NCI-H2196 (cell line): Measurements from ENCODE around the gene SRPK3.
"Not testable (repeated sequence)": the region's sequence is repeated elsewhere in the genome, so short reads cannot be mapped to it uniquely, and the experiment has no call there.

Experiments used
- DNase-seq: peaks from one replicate; lab custom pipeline; 2025; ENCODE audit not compliant: unreplicated experiment; lab: John Stamatoyannopoulos, UW

The SRPK3 gene

GRCh38 chrX:153804621-153805020 lies 23.8 kb downstream of the SRPK3 start:
- no peak for DNase-seq

GRCh38 chrX:153805436-153805835 lies 24.6 kb downstream of the SRPK3 start:
- no peak for DNase-seq

- DNase-seq, result no peak
Measured at GRCh38 chrX:153806999-153807575, 26.2 kb downstream of the SRPK3 start.

GRCh38 chrX:153807976-153808375 lies 27.1 kb downstream of the SRPK3 start:
- no peak for DNase-seq

GRCh38 chrX:153812220-153812619 lies 31.4 kb downstream of the SRPK3 start:
- DNase-seq, result no peak

GRCh38 chrX:153813161-153813560 lies 32.3 kb downstream of the SRPK3 start:
- DNase-seq, result no peak

GRCh38 chrX:153814591-153815315 lies 33.9 kb downstream of the SRPK3 start:
- DNase-seq, result no peak

GRCh38 chrX:153816831-153817690 lies 36.2 kb downstream of the SRPK3 start:
- DNase-seq, result no peak

GRCh38 chrX:153818064-153818463 lies 37.2 kb downstream of the SRPK3 start:
- not testable (repeated sequence) for DNase-seq

GRCh38 chrX:153818571-153819383 lies 37.9 kb downstream of the SRPK3 start:
- peak; percentile 52 for DNase-seq

- DNase-seq, result no peak
Measured at GRCh38 chrX:153819384-153820040, 38.7 kb downstream of the SRPK3 start.

- no peak for DNase-seq
Measured at GRCh38 chrX:153820601-153821000, 39.8 kb downstream of the SRPK3 start.

GRCh38 chrX:153821066-153821465 lies 40.2 kb downstream of the SRPK3 start:
- no peak for DNase-seq

- no peak for DNase-seq
Measured at GRCh38 chrX:153824348-153824747, 43.5 kb downstream of the SRPK3 start.

GRCh38 chrX:153825042-153825441 lies 44.2 kb downstream of the SRPK3 start:
- DNase-seq, result no peak

- no peak for DNase-seq
Measured at GRCh38 chrX:153827016-153827415, 46.2 kb downstream of the SRPK3 start.

- no peak for DNase-seq
Measured at GRCh38 chrX:153827903-153828302, 47.1 kb downstream of the SRPK3 start.

GRCh38 chrX:153828308-153828707 lies 47.5 kb downstream of the SRPK3 start:
- DNase-seq, result no peak

- no peak for DNase-seq
Measured at GRCh38 chrX:153828723-153829548, 48.1 kb downstream of the SRPK3 start.

GRCh38 chrX:153829549-153829798 lies 48.6 kb downstream of the SRPK3 start:
- no peak for DNase-seq
